ENCODE measurements around the gene KSR2.

KSR2 gene

DNA sequence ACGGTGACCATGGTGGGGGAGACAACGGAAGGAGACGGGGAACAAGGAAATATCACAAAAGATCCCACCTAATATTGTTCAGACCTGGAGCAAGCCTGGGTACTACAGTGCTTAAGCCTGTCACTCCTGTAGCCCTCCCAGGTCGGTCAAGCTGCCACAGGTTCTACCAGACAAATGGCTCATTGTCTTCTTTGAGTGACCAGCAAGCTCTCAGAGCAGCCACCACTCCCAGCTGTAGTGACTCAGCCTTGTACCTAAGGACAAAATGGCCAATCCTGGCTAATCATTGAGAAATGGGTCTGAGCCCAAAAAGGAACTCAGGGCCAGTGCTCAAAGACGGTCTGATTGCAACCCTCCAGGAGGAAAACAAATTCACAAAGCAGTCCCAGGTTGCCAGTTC is 368.9 kb downstream of the KSR2 start:
- no peak for DNase-seq

DNA sequence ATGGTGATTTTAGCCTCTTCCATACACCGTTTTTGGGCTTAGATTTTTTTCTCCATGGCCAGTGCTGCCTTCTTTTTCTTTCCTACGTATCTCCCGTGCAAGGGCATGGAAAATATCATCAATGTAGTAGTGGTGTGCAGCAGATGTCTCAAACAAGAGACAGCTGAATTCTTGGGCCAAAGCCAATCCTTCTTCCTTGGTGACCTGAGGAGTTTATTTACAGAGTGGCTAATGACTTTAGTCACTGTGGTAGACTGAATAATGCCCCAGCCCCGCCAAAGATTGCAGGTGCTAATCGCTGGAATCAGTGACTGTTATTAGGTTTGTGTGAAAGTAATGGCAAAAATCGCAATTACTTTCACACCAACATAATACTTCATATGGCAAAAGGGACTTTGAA is 371.8 kb downstream of the KSR2 start:
- no peak for DNase-seq

DNA sequence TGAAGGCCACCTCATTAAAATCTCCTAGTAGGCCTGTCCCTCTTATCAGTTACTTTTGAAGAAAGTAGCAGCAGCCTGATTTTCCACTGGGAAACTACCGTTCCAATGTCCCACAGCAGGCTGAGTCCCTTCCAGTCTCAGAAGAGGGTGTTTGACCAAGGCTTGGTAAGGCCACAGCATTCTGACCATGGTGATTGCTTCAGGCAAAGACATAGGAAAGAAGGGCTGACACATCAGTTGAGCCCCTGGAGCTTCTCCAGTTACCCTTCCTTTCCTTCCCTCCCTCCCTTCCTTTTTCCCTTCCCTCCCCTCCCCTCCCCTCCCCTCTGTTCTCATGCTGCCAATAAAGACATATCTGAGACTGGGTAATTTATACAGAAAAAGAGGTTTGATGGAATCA is 373.0 kb downstream of the KSR2 start:
- DNase-seq = no peak

DNA sequence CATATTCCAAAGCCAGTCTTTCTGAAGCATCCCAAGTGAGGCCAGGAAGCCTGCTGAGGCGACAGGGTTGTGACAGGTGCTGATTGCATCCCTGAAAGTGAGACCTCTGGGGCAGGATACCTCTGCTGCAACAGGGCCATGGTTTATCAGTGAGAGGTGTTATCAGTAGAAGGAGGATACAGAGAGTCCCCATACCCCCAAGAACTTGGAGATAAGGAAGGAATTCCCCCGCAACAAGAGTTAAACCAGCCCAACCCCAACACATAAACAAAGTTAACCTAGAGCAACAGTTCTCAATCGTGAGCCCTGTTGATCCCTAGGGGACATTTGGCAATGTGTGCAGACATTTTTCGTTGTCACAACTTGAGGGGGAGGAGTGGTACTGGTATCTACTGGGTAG is 374.3 kb downstream of the KSR2 start:
- no peak for DNase-seq

DNA sequence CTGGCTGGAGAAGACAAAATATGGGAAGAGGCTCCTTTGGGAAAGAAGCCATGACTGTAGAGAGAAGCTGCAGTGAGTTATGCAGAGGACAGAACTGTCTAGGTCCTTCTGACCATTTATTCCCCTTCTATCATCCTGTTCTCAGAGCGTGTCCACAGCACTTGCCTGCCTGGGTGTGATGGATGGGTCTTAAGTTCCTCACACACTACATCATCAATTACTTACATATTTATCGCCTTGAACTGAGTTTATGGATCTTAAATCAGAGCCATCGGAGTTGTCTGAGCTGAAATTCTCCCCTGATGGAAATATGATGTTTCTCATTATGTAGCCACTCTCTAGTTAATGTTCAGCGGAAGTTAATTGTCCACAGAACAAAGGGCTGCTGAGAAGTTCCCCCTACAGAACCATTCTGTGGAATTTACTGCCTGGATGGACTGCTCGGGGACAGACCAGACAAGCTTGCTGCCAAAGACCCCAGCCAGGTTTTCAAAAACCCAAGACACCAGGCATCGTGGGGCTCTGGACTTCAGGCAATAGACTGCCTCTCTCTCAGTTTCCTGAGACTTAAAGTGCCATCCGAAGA is 374.9 kb downstream of the KSR2 start:
- no peak for DNase-seq

DNA sequence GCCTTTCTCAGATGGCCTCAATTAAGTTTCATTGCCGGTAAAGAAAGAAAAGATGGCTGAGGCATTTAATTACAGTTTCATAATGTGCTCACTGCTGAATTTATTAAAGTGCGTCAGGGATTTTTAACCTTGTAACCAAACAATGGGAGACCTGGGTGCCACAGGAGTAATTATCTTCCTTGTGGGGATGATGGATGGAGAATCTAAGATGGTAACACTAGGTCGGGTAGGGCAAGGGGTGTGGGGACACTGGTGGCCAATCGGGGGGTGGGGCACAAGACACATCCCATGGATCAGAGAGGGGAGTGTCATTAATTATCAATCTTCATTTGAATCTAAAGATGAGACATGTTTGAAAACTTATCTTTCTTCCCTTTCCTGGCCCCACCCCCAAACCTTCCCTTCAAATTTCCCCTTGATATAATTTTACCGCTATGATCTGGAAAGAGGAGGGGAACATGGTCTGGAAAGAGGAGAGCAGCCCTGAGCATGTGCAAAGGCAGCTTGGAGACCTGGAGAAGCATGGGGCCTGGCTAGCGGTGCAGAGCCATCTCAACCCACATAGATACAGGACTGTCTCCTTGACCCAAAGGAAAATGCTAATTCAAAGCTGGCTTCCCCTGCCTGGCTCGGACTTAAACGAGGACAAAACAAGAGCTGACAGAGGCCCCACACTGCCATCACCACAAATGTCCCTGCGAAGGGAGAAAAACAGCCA is 376.0 kb downstream of the KSR2 start:
- DNase-seq = no peak

DNA sequence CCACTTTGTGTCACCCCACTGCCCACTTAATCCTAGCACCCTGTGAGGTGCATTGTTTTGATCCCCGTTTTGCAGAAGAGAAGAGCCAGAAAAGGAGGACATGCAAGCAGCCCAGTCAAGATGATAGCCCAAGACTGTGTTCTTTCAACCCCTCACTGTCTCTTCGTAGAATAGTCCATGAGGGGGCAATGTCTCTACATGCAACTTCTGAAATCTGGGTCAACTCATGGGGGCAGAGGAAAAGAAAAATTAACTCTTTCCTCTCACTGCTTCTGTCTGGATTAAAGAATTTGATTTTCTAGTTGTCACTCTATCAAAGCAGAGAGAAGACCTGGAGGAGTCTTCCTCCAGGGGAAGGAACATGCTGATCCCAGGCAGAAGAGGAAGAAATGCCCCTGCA is 377.8 kb downstream of the KSR2 start:
- DNase-seq = no peak

DNA sequence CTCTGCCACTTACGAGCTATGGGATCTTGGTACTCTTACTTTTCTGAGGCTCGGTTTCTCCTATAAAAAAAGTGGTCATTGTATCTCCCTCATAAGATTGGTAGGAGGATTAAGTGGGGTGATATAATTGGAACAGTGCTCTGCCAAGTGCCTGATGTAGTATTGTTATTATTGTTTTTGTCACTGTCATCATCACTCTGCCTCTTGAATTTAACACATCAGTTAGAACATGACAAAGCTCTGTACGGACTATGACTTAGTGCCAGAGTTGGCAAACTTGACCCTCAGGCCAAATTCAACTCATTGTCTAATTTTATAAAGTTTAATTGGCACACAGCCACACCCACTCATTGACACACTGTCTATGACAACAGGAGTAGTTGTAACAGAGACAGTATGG is 378.4 kb downstream of the KSR2 start:
- no peak for DNase-seq

DNA sequence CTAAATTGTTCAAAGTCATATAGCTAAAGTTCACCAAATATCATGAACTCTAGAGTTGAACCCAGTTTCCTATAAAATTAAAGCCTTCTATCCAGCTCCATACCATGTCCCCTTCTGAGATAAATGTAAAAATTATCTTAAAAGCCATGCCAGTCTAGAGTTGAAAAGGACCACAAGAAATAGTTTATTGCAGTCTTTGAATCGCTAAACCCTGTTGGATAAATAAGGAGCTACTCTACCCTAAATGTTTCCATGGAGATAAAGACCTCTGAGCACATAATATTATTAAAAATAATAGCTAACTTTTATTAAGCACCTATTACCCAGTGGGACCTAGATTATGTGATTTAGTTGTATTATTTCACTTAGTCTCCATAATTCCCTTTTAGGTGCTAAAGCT is 379.8 kb downstream of the KSR2 start:
- no peak for DNase-seq

DNA sequence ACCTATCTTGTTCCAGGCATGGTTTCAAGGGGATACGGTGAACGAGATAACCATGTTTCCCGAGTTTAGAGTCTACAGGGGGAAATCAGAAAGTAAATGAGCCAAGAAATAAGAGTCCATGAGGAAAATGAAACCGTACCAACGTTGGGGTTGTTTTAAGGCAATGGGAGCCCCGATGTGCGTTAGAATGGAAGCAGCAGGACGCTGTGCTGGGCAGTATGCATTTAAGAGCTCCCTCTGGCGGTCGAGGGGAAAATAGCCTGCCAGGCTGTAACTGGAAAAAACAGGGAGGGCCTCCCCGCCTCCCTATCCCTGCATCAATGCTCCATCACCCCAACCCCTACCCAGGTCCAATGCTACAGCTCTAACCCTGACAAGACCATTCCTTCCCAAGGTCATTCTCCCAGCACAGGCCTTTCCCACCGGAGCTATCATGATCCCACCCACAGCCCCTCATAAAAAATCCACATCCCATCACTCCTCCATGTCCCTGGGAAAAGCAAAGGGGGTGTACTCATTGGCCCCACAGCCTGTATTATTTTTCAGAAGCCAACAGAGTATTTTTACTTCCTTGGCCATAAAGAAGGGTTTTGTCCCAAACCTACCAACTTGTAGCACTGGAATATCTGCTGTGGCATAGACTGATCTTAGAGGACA is 381.0 kb downstream of the KSR2 start:
- DNase-seq = peak; percentile 23

DNA sequence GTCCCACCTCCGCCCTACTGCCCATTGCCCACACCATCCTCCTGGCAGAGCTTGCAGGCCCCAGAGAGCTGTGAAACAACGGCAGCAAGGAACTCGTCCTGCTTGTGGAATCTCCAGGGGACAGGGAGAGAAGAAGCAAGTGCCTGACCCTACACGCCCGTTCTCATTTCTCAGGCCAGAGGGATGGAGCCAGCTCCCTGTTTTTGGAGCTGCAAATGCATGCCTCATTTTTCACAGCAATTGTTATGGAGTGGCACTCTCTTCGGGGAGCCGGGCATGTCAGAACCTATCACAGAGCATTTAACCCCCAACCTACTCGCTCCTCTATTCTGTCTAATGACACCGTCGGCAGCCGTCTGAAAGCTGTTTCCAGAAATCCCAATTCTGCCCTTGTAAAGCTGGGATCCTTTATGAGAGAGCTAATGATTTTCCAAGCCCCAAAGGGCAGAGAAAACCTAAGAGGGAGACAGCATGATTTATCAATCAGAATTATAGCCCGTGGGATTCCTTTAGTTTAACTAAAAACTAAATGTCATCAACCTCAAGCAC is 385.0 kb downstream of the KSR2 start:
- DNase-seq = no peak

DNA sequence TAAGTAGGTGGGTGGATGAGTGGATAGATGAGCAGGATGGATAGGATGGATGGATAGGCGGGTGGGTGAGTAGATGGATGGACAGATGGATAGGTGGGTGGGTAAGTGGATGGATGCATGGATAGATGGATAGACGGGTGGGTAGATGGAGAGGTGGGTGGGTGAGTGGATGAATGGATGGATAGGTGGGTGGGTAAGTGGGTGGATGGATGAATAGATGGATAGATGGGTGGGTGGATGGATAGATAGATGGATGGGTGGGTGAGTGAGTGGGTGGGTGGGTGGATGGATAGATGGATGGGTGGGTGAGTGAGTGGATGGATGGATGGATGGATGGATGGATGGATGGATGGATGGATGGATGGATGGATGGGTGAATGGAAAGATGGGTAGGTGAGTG is 385.7 kb downstream of the KSR2 start:
- no peak for DNase-seq

DNA sequence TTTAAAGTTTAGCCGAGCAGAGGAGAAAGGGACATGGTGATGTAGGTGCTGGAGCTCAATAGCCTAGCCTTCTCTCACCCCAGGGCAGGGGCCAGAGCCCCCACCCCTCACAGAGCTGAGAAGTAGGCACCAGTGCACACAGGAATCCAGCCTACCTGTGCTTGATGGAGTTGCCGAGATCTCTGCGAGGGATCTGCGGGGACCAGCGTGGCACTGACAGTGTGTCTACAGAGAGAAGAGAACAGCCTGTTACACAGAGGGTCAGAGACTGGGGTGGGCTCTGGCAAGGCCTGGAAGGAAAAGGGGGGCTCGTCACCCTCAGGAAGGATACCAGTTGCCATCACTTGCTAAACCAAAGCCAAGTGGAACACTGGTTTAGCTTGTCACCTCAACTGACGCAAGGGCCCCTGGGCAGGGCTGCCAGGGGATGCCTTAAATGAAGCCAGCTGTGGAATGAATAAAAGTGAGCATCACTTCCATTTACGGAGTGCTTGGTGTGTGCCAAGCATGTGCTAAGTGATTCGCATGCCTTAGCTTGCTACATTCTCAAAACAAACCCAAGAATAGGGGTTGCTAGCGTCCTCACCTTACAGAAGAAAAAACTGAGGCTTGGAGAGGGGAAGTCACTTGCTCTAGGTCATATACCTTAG is 386.5 kb downstream of the KSR2 start:
- DNase-seq = no peak

DNA sequence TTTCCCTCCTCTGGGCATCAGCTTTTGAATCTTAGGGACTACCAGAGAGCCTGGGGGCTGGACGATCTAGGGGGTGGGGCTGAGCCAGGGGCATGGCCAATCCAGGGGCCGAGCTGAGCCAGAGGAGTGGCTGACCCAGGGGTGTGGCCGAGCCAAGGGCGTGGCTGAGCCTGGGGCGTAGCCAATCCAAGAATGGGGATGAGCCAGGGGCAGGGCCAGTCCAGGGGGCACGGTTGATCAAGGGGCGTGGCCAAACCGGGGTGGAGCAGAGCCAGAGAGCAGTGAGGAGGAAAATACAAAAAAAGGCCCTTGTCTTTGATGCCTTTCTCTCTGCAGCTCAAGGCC is 388.1 kb downstream of the KSR2 start:
- no peak for DNase-seq

DNA sequence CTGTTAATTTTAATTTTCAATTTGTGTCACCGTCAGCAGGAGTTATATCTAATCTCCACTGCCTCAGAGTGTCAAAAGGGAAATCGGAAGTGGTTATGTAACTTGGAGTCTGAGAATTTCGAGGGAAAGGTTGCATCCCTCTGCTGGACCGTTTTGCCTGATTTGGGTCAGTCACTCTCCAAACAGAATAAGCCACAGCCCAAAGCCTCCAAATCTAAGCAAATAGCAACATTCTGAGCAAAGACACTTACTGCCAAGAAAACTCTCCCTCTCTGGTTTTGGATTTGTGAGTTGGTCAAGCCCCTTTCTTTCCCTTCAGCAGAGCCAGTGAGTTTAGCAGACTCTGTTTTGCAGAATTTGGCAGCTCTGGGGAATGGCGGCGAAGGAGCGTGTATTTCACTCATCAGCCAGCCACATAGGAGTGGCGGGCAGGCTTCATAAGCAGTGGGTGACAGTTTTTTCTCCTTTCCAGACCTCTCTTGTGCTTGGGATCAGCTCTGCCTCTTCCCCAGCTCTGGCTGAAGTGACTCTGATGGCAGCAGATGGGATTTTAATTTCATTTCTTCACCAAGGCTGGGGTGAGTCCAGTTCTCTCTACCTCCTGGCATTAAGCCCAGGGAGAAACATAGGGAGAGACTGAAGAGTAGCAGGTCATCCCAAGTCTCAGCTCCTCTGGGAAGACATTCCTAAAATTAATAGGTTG is 388.6 kb downstream of the KSR2 start:
- no peak for DNase-seq

DNA sequence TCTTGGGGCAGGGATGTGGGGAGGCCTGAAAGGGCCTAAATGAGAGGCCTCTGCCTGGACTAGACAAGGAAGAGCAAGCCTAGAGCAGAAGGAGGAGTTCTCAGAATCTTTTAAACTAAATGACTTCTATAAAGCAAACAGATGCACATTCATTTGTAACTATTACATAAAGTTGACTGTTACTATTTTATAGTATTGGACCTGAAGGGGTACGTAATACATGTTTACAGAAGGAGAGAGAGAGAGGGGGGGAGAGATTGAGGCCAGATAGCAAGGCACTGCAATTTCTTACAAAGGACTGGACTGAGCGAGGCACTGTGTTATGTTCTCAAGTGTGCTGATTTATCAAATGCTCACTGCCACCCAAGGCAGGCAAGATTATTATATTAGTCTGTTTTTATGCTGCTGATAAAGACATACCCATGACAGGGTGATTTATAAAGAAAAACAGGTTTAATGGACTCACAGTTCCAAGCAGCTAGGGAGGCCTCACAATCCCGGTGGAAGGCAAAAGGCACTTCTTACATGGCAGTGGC is 391.6 kb downstream of the KSR2 start:
- DNase-seq = no peak

DNA sequence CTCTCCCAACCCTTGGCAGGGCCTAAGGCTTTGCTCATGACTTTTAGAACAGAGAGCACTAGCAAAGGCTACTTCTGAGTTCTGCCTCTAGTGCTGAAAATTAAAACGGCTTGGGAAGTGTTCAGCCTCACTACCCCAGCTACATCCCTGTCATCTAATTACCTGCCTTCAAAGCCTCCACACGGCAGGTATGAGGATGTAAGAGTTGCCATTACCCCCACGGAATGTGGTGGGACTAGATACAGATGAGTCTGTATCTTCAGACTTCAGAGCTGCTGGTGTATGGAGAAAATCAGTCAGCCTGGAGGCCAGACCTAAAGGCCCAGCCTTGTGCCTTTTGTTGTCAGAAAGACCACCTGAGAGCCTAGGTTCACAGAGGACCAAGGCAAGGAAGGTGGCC is 392.7 kb downstream of the KSR2 start:
- DNase-seq = no peak

DNA sequence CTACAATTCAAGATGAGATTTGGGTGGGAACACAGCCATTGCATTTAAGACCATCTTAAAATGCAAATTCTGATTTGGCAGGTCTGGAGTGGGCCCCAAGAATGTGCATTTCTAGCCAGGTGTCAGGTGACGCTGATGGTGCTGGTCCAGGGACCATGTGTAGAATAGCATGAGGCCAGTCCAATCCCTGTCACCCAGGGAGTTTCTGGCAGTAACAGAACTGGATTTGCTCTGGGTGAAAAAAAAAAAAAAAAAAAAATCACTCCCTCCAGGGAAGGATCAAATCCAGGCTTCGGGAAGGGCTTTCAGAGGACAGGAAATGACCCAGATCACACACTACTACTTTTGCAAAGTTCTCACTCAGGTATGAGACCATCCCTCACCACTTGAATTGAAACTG is 394.1 kb downstream of the KSR2 start:
- DNase-seq = no peak

DNA sequence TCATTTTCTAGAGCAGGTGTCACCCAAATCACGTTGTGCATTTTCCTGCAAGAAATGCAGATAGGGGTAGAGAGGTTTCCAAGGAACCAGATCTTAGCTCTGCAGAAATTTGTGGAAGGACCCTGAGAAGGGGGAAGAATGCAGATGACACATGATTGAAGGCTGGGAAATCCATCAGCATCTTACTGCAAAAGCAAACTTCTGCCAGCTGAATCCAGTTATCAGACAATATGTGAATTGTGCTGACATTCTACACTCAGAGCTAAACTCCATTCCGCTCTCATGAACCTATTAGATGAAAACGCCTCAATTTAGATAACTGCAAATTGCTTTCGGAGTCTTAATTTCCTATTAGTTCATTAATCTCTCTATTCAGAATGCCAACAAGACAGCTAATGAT is 396.0 kb downstream of the KSR2 start:
- no peak for DNase-seq

DNA sequence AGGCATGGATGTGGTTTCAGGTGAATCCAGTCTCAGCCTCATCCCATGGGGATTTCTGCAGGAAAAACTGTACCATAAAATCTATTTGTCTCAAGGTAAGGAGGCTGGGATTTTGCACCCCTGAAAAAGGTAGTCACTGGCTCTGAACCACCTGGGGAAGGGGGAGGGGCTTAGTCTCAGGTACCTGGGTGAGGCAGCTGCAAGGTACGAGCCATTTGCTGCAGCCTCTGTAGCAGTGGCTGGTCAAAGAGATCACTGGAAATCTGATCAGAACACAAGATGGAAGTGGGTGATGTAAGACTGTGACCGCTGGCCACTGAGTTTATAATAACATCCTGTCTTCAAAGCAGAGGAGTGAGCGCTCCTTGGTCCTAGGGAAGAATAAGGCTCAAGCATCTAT is 397.5 kb downstream of the KSR2 start:
- DNase-seq = no peak

DNA sequence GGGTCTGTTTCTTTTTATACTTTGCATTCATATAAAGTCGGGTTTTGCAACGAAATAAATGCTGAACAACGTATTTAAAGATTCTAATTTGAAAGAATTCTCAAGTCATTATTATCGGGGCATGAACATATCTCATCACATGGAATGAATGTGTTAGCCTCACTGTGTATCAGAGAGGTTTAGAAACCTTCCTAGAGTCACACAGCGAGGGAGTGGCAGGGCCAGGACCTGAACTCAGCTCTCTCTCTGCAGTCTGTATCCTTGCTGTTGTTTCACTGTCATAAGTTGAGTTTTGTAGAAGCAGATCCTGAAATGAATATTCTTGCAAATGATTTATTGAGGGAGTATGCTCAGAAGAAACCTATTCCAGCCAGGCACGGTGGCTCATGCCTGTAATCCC is 398.2 kb downstream of the KSR2 start:
- no peak for DNase-seq

DNA sequence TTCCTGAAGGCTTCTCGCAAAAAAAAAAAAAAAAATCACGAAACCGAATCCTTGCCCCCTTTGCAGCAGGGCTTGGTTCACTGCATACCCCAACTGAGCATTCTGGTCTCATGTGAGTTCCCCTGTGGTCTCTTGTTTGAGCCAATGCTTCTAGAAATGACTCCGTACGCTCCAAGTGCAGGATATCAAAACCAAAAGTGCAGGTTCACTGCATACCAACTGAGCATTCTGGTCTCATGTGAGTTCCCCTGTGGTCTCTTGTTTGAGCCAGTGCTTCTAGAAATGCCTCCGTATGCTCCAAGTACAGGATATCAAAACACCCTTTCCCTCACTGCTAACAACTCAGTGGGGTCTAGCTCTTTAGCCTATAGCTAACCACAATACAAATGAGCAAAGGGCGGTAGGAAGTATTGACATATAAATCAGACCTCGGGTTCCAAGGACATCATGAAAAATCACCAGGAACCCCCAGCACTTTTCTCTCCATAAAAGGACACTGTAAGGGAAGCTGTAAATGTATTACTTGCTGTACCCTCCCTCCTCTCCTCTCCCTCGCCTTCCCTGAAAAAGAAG is 401.1 kb downstream of the KSR2 start:
- DNase-seq = no peak

DNA sequence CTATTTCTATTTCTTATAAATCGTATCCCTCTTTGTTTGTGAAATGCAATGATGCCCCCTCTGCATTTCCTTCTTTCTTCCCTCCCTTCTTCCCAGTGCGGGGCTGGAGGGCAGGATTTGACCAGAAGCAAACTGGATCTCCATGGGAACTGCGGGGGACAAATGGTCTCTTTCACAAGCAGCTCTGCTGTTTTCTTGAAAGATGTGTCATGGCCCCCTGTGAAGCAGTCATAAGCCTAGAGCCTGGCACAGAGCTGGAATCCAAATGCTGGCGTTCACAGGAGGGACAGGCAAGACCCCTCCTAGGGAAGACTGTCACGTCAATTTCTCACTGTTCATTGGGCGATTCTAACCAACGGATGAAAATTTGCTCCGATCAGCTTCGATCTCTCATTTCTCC is 403.9 kb downstream of the KSR2 start:
- DNase-seq = no peak
